Measurements from ENCODE around the gene BCAS4. TPM values are rescaled to one million over a fixed set of nuclear protein-coding genes. Genes with fewer than 3 reads are reported as not detected.

Gene BCAS4
- total RNA-seq, 1 experiment from 2014 or later, result 25.8 TPM

DNA sequence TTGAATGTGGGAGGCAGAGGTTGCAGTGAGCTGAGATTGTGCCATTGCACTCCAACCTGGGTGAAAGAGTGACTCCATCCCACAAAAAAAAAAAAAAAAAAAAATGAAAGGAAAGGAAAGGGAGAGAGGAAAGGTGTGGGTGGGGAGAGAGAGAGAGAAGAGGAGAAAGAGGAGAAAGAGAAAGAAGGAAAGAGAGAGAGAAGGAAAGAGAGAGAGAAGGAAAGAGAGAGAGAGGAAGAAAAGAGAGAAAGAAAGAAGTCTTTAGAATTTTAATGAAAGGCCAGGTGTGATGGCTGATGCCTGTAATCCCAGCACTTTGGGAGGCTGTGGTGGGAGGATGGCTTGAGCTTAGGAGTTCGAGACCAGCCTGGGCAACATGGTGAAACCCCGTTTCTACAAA lies 7.7 kb upstream of the BCAS4 start:
- Mint-ChIP-seq H3K27me3 (ENCODE audit: low read depth) (no peaks in the 10 kb centered on the region), H3K27ac (no peak overlapping the region), H3K4me1 (peaks cover 16% of the 10 kb centered on the region), H3K9me3 (peaks cover 11% of the 10 kb centered on the region), H3K4me3 (no peak overlapping the region), H3K36me3 (no peaks in the 10 kb centered on the region)
- CTCF ChIA-PET, result interaction anchor here (0.6 to 5.7 kb wide), 23 partner anchors 7 to 277 kb away, joined by 3 to 49 read pairs (median 4); partner anchors contain the start of genes BCAS4 and PTPN1
- DNase-seq (ENCODE audit: low spot score), result no peak
- POLR2A ChIA-PET, result interaction anchor here (0.6 to 0.7 kb wide), 2 partner anchors 132 to 154 kb away, joined by 5 read pairs; no protein-coding TSS in a partner anchor
- no peak for ATAC-seq
- TF ChIP-seq RELA (CRISPR knock-in tag; IDR thresholded peaks at IDR 0.05; ENCODE audit: borderline replicate concordance), result no peak
- no peak for TF ChIP-seq ESRRA (CRISPR knock-in tag; IDR thresholded peaks at IDR 0.05; ENCODE audit: borderline replicate concordance)
- TF ChIP-seq, protein P1, sequence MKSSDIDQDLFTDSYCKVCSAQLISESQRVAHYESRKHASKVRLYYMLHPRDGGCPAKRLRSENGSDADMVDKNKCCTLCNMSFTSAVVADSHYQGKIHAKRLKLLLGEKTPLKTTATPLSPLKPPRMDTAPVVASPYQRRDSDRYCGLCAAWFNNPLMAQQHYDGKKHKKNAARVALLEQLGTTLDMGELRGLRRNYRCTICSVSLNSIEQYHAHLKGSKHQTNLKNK (CRISPR knock-in tag; IDR thresholded peaks at IDR 0.05), result no peak
- TF ChIP-seq GABPB1 (CRISPR knock-in tag; IDR thresholded peaks at IDR 0.05), result no peak
- no peak for TF ChIP-seq ATF1 (CRISPR knock-in tag; IDR thresholded peaks at IDR 0.05)
- no peak for TF ChIP-seq SP1 (CRISPR knock-in tag; conservative IDR thresholded peaks at IDR 0.05)
- no peak for TF ChIP-seq ATF6 (CRISPR knock-in tag; IDR thresholded peaks at IDR 0.05)
- no peak for TF ChIP-seq GTF2I (CRISPR knock-in tag; conservative IDR thresholded peaks at IDR 0.05)
- no peak for TF ChIP-seq ELF4 (CRISPR knock-in tag; IDR thresholded peaks at IDR 0.05; ENCODE audit: low read depth)
- no peak for TF ChIP-seq ZNF423 (CRISPR knock-in tag; IDR thresholded peaks at IDR 0.05)
- no peak for TF ChIP-seq ZNF396 (CRISPR knock-in tag; IDR thresholded peaks at IDR 0.05; ENCODE audit: borderline replicate concordance)

- CTCF ChIA-PET, result interaction anchor here (0.6 to 3.8 kb wide), 37 partner anchors 9 to 603 kb away, joined by 3 to 49 read pairs (median 4); partner anchors contain the start of gene PARD6B
- DNase-seq (ENCODE audit: low spot score), result no peak
- H3K27ac Mint-ChIP-seq, result peak overlapping the region; percentile 41; the same call in 1 of the 2 replicates
- no peak overlapping the region for H3K4me3 Mint-ChIP-seq
- ATAC-seq, result no peak
- TF ChIP-seq NFYB (CRISPR knock-in tag; conservative IDR thresholded peaks at IDR 0.05; ENCODE audit: low read depth), result no peak
- 0 out of 2 replicates have a peak, but pooled peaks have one; percentile 18 for TF ChIP-seq ZNF263 (CRISPR knock-in tag; IDR thresholded peaks at IDR 0.05; ENCODE audit: low read depth)
- TF ChIP-seq ZNF423 (CRISPR knock-in tag; IDR thresholded peaks at IDR 0.05), result peak; percentile 1; the same call in 1 of the 2 replicates
- H3K9me3 Mint-ChIP-seq, result peaks cover 8% of the 10 kb centered on the region
- no peaks in the 10 kb centered on the region for H3K36me3 Mint-ChIP-seq
- peaks cover 19% of the 10 kb centered on the region for H3K4me1 Mint-ChIP-seq
- no peaks in the 10 kb centered on the region for H3K27me3 Mint-ChIP-seq (ENCODE audit: low read depth)
- POLR2A ChIA-PET, result interaction anchor here (0.5 to 1.1 kb wide), 4 partner anchors 63 to 163 kb away, joined by 3 to 5 read pairs (median 4); partner anchors contain the start of gene ADNP
Observed at GRCh38 chr20:50788045-50788991, 6.5 kb upstream of the BCAS4 start.

DNA sequence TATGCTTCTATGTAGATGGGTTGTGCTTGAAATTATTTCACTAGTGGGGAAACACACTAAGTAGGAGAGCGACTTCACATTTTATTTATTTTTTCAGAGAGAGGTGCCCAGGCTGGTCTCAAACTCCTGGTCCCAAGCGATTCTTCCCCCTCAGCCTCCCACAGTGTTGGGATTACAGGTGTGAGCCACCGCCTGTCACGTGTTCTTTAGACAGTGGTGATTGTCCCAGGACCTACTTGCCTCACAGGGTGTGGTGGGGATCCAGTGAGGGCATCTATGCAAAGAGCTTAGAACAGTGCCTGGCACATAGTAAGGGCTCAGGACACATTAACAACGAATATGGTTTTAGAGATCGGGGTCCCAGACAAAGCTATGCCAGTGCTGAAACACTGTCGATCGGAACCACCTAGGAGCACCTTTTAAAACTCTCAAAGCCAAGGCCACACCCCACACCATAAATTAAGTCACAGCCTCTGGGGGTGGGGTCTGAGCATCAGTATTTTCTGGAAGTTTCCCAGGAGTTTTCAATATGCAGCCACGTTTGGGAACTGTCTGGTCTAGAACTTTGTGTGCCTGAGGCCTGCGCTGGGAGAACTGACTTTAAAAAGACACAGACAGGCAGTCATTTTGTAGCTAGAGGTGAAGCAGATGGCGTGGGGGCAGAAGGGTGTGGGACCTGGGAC lies 4.8 kb upstream of the BCAS4 start:
- H3K27ac Mint-ChIP-seq, result 0 out of 2 replicates have a peak overlapping the region, but pooled peaks have one; percentile 32
- no peaks in the 10 kb centered on the region for H3K9me3 Mint-ChIP-seq
- H3K4me3 Mint-ChIP-seq, result no peak overlapping the region
- no peaks in the 10 kb centered on the region for H3K27me3 Mint-ChIP-seq (ENCODE audit: low read depth)
- ChIA-PET CTCF (interaction anchor here (0.6 to 3.1 kb wide), 41 partner anchors 14 to 214 kb away, joined by 3 to 34 read pairs (median 4); partner anchors contain the start of genes ADNP, DPM1, MOCS3 and RIPOR3), POLR2A (interaction anchor here (1.0 to 1.4 kb wide), 4 partner anchors 81 to 141 kb away, joined by 3 to 5 read pairs (median 4); partner anchors contain the start of gene ADNP)
- DNase-seq (ENCODE audit: low spot score) (no peak), ATAC-seq (no peak)
- H3K36me3 Mint-ChIP-seq, result no peaks in the 10 kb centered on the region
- H3K4me1 Mint-ChIP-seq, result peaks cover 22% of the 10 kb centered on the region
- no peak for TF ChIP-seq SMAD4 (CRISPR knock-in tag; IDR thresholded peaks at IDR 0.05)
- TF ChIP-seq ZNF416 (CRISPR knock-in tag; IDR thresholded peaks at IDR 0.05), result no peak
- TF ChIP-seq NFYB (CRISPR knock-in tag; conservative IDR thresholded peaks at IDR 0.05; ENCODE audit: low read depth), result no peak
- no peak for TF ChIP-seq ZSCAN18 (CRISPR knock-in tag; IDR thresholded peaks at IDR 0.05)
- TF ChIP-seq ZNF121 (CRISPR knock-in tag; IDR thresholded peaks at IDR 0.05), result no peak
- TF ChIP-seq NR2C2 (CRISPR knock-in tag; IDR thresholded peaks at IDR 0.05), result no peak
- TF ChIP-seq AR (CRISPR knock-in tag; IDR thresholded peaks at IDR 0.05), result no peak
- TF ChIP-seq USF2 (CRISPR knock-in tag; IDR thresholded peaks at IDR 0.05), result no peak
- no peak for TF ChIP-seq ZNF232 (CRISPR knock-in tag; IDR thresholded peaks at IDR 0.05)
- TF ChIP-seq ZNF219 (CRISPR knock-in tag; IDR thresholded peaks at IDR 0.05; ENCODE audit: borderline replicate concordance), result no peak
